Endothelial cell of umbilical vein (primary cell): ENCODE data around the gene CARMIL3. TPM values are rescaled to one million over a fixed set of nuclear protein-coding genes. Genes with fewer than 3 reads are reported as not detected.

Experiments used
- BruUV-seq: library from RNA; stranded (reverse); fragments of 400-500 nt; replicated peaks from 2 replicates; lab custom pipeline; 2021; lab: Mats Ljungman, UMichigan
- CTCF ChIA-PET: fragments of 300-600, 350-600 bp; sonication (Branson Sonifier 250); formaldehyde crosslinking; loops from one replicate; lab custom pipeline; 2021; ENCODE audit warnings: antibody characterized with exemption, inconsistent platforms; lab: Charles Lee
- POLR2A ChIA-PET: fragments of 300-600, 350-600 bp; sonication (Branson Sonifier 250); formaldehyde crosslinking; loops from one replicate; lab custom pipeline; 2021; ENCODE audit warnings: antibody characterized with exemption, inconsistent platforms; lab: Charles Lee
- DNase-seq: peaks from one replicate; pipeline ENCODE4 v3.0.0-alpha.2; 2011; ENCODE audit warnings: low read depth, low spot score
- FAIRE-seq: peaks from 2 replicates; lab custom pipeline; 2011; peaks lifted over from hg19 to GRCh38; lab: Jason Lieb, UNC
- H2AFZ ChIP-seq: 2 replicates; pipeline ENCODE4 v1.6.0; 2012; ENCODE audit warnings: low read depth, low read length, control low read depth, inconsistent platforms
- H3K27ac ChIP-seq: 2 replicates; pipeline ENCODE4 v1.5.1; 2011; ENCODE audit warnings: low read depth, mild to moderate bottlenecking, control low read depth, low read length, moderate library complexity; ENCODE audit not compliant: insufficient read depth
- H3K27me3 ChIP-seq, 2 experiments: 2 replicates each; pipeline versions ENCODE4 v1.6.0 to v1.6.1; 2011; ENCODE audit warnings: low read length in 2 of 2, mixed read lengths in 1 of 2; ENCODE audit not compliant: control insufficient read depth in 2 of 2, insufficient read depth in 2 of 2
- H3K36me3 ChIP-seq, 2 experiments: 2 replicates in 1 of 2; 3 replicates in 1 of 2; pipeline ENCODE4 v1.5.1; 2011; ENCODE audit warnings: low read length in 2 of 2, mild to moderate bottlenecking in 1 of 2, moderate library complexity in 1 of 2; ENCODE audit not compliant: control insufficient read depth in 2 of 2, insufficient read depth in 2 of 2; ENCODE audit errors: extremely low read depth in 1 of 2
- H3K4me1 ChIP-seq: 3 replicates; pipeline ENCODE4 v1.5.1; 2011; ENCODE audit warnings: mild to moderate bottlenecking, low read length; ENCODE audit not compliant: control insufficient read depth, insufficient read depth; ENCODE audit errors: extremely low read depth
- H3K4me2 ChIP-seq: 2 replicates; pipeline ENCODE4 v1.6.1; 2011; ENCODE audit warnings: low read length, control low read depth, mixed read lengths; ENCODE audit not compliant: insufficient read depth
- H3K4me3 ChIP-seq, 3 experiments: fragments of 200-600 bp in 1 of 3; sonication (generic), shearing (Covaris generic) in 1 of 3; replicated peaks in 1 of 3; 2 replicates each; pipeline ENCODE4 v1.5.1; 2011 to 2016; ENCODE audit warnings: control low read depth in 3 of 3, low read length in 3 of 3, mild to moderate bottlenecking in 2 of 3, inconsistent platforms in 1 of 3, low read depth in 1 of 3, moderate library complexity in 1 of 3; ENCODE audit not compliant: insufficient read depth in 1 of 3
- H3K79me2 ChIP-seq: 2 replicates; pipeline ENCODE4 v1.6.0; 2012; ENCODE audit warnings: low read length, inconsistent platforms; ENCODE audit not compliant: control insufficient read depth, insufficient read depth
- H3K9ac ChIP-seq: replicated peaks from 2 replicates; pipeline ENCODE3; 2011; ENCODE audit warnings: low read length, control low read depth; ENCODE audit not compliant: insufficient read depth; ENCODE audit errors: extremely low read depth
- H3K9me1 ChIP-seq: replicated peaks from 3 replicates; pipeline ENCODE4 v1.6.0; 2011; ENCODE audit warnings: mild to moderate bottlenecking, low read length; ENCODE audit not compliant: control insufficient read depth, insufficient read depth; ENCODE audit errors: extremely low read depth
- H3K9me3 ChIP-seq: replicated peaks from 2 replicates; pipeline ENCODE4 v1.5.1; 2012; ENCODE audit warnings: low read length, inconsistent platforms; ENCODE audit not compliant: control insufficient read depth, insufficient read depth
- H4K20me1 ChIP-seq: replicated peaks from 2 replicates; pipeline ENCODE3; 2011; ENCODE audit warnings: mild to moderate bottlenecking, low read length; ENCODE audit not compliant: control insufficient read depth, insufficient read depth; ENCODE audit errors: extremely low read depth
- CTCF ChIP-seq, 2 donors: IDR thresholded peaks; 1 replicate in 1 of 2; 2 replicates in 1 of 2; pipeline ENCODE4 v1.5.1; 2011; ENCODE audit warnings: low read length in 2 of 2, mild to moderate bottlenecking in 2 of 2, moderate library complexity in 2 of 2, control low read depth in 1 of 2, inconsistent platforms in 1 of 2, low read depth in 1 of 2; ENCODE audit not compliant: insufficient read depth in 1 of 2; ENCODE audit errors: extremely low read depth in 1 of 2
- EZH2 ChIP-seq: IDR thresholded peaks from 2 replicates; pipeline ENCODE4 v1.6.1; 2012; ENCODE audit warnings: borderline replicate concordance, low read depth, mild to moderate bottlenecking, moderate library complexity, low read length, inconsistent platforms; ENCODE audit not compliant: severe bottlenecking
- FOS ChIP-seq: IDR thresholded peaks from 2 replicates; pipeline ENCODE4 v1.6.1; 2011; ENCODE audit warnings: mild to moderate bottlenecking, low read length, moderate library complexity, borderline replicate concordance; ENCODE audit not compliant: insufficient read depth
- GATA2 ChIP-seq: IDR thresholded peaks from 2 replicates; pipeline ENCODE4 v1.7.0; 2011; ENCODE audit warnings: low read depth, mild to moderate bottlenecking, moderate library complexity, mixed read lengths, low read length; ENCODE audit not compliant: insufficient read length, insufficient read depth
- JUN ChIP-seq: IDR thresholded peaks from 2 replicates; pipeline ENCODE4 v1.6.1; 2011; ENCODE audit warnings: borderline replicate concordance, low read depth; ENCODE audit not compliant: insufficient read length, insufficient read depth
- MAX ChIP-seq: IDR thresholded peaks from 2 replicates; pipeline ENCODE4 v1.6.1; 2011; ENCODE audit not compliant: insufficient read depth, insufficient read length
- MYC ChIP-seq: IDR thresholded peaks from one replicate; pipeline ENCODE4 v1.6.1; 2011; ENCODE audit warnings: mild to moderate bottlenecking, low read depth, low read length
- POLR2A ChIP-seq: IDR thresholded peaks from 2 replicates; pipeline ENCODE4 v1.6.1; 2012; ENCODE audit warnings: low read depth, mild to moderate bottlenecking, control low read depth, low read length
- POLR2AphosphoS5 ChIP-seq: IDR thresholded peaks from 2 replicates; pipeline ENCODE4 v1.6.1; 2012; ENCODE audit warnings: low read depth, mild to moderate bottlenecking, control low read depth, low read length, moderate library complexity; ENCODE audit not compliant: insufficient read depth
- dilution Hi-C: fragments of 300-500 bp; cut with MboI; formaldehyde crosslinking; loops from one replicate; pipeline ENCODE4 v1.15.0; 2019; ENCODE audit warnings: low sequenced_read_pairs; ENCODE audit not compliant: extremely low pct_ligation_motif_present
- intact Hi-C: fragments of 100-400 bp; cut with micrococcal nuclease; formaldehyde crosslinking; loops from one replicate; pipeline ENCODE4 v1.10.0; 2022
- polyA plus RNA-seq, 4 experiments: library from polyadenylated mRNA; depleted of rRNA in 3 of 4; stranded (reverse) in 3 of 4; unstranded in 1 of 4; fragments of >200 nt; gene quantifications; 2 replicates each; pipeline versions ENCODE4 v1.2.1 to v1.2.3, GENCODE V29; 2011 to 2012; ENCODE audit warnings: missing spikeins in 1 of 4
- total RNA-seq: library from RNA; stranded (reverse); gene quantifications from 2 replicates; pipeline ENCODE4 v1.2.3, GENCODE V29; 2021

Gene CARMIL3
- total and polyA plus RNA-seq, 2 donors (not counting 3 experiments of a cell fraction or from before 2014, with no cell fraction given), result 0.03 TPM; not detected in 1

- Histone ChIP-seq H3K4me3 (no peak overlapping the region), H3K9me3 (no peaks in the 10 kb centered on the region), H4K20me1 (no peaks in the 10 kb centered on the region), H3K79me2 (no peaks in the 10 kb centered on the region), H3K4me2 (no peak overlapping the region), H3K9me1 (no peaks in the 10 kb centered on the region), H2AFZ (no peak overlapping the region), H3K27ac (no peak overlapping the region), H3K9ac (no peak overlapping the region), H3K27me3 (peaks cover 0 to 1% of the 10 kb centered on the region in 2 experiments), H3K4me1 (no peaks in the 10 kb centered on the region), H3K36me3 (no peaks in the 10 kb centered on the region)
- no TSS peak for BruUV-seq
- ChIA-PET POLR2A (no interaction called here), CTCF (interaction anchor here (2.2 to 5.2 kb wide), 2 partner anchors 26 to 45 kb away, joined by 5 to 26 read pairs; no protein-coding TSS in a partner anchor)
- intact Hi-C loops, result no loop called here
- FAIRE-seq, result no peak
- dilution Hi-C loops, result no loop called here
- TF ChIP-seq POLR2AphosphoS5 (no peak), POLR2A (no peak), CTCF (IDR thresholded peaks at IDR 0.05; ENCODE audit: extremely low read depth in 1 of 2, insufficient read depth in 1 of 2, low read depth in 1 of 2, low read length in 2 of 2) (no peak), MAX (no peak), FOS (no peak), GATA2 (no peak), JUN (no peak), EZH2 (no peak), MYC (no peak)
- DNase-seq, result no peak
Observed at GRCh38 chr14:24064091-24064795, 12.4 kb downstream of the CARMIL3 start.
